AG09309 (cell line): ENCODE data around the gene HIBADH.
A peak's percentile ranks its signal among the peaks of the same experiment; 100 is the strongest.

Experiments used
- DNase-seq: peaks from one replicate; pipeline ENCODE4 v3.0.0-alpha.2; 2010; ENCODE audit warnings: low read depth
- H3K4me3 ChIP-seq: 2 replicates; pipeline ENCODE4 v1.5.1; 2011; ENCODE audit warnings: mild to moderate bottlenecking, low read depth, low read length, moderate library complexity; ENCODE audit not compliant: control insufficient read depth
- TF ChIP-seq, protein P1 (sequence below): IDR thresholded peaks from 2 replicates; pipeline ENCODE4 v1.5.1; 2011; ENCODE audit warnings: mild to moderate bottlenecking, low read depth, low read length, inconsistent platforms; ENCODE audit not compliant: insufficient read depth, control insufficient read depth; ENCODE audit errors: missing control alignments

HIBADH gene

DNA sequence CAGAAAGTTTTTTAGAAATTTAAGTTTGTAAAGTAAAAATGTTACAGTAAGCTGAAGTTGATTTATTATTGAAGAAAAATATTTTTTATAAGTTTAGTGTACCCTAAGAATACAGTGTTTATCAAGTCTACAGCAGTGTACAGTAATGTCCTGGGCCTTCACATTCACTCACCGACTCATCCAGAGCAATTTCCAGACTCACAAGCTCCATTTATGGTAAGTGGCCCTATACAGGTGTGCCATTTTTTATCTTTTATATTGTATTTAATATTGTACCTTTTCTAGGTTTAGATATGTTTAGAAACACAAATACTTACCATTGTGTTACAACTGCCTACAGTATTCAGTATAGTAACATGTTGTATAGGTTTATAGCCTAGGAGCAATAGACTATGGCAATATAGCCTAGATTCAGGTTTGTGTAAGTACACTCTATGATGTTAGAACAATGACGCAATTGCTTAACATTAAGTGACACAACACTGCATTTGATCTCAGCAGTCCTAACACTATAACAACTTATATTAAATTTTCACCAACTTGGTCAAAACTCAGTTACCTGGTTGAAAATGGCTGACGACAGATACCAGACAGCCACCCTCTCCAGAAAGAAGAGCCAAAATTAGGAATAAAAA is 45.7 kb downstream of the HIBADH start:
- H3K4me3 ChIP-seq = no peak overlapping the region
- TF ChIP-seq, protein P1, sequence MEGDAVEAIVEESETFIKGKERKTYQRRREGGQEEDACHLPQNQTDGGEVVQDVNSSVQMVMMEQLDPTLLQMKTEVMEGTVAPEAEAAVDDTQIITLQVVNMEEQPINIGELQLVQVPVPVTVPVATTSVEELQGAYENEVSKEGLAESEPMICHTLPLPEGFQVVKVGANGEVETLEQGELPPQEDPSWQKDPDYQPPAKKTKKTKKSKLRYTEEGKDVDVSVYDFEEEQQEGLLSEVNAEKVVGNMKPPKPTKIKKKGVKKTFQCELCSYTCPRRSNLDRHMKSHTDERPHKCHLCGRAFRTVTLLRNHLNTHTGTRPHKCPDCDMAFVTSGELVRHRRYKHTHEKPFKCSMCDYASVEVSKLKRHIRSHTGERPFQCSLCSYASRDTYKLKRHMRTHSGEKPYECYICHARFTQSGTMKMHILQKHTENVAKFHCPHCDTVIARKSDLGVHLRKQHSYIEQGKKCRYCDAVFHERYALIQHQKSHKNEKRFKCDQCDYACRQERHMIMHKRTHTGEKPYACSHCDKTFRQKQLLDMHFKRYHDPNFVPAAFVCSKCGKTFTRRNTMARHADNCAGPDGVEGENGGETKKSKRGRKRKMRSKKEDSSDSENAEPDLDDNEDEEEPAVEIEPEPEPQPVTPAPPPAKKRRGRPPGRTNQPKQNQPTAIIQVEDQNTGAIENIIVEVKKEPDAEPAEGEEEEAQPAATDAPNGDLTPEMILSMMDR = no peak
- no peak for DNase-seq

GRCh38 chr7:27616186-27616491 is 46.5 kb downstream of the HIBADH start:
- no peak for DNase-seq
- TF ChIP-seq, protein P1 = no peak
- H3K4me3 ChIP-seq = no peak overlapping the region

DNA sequence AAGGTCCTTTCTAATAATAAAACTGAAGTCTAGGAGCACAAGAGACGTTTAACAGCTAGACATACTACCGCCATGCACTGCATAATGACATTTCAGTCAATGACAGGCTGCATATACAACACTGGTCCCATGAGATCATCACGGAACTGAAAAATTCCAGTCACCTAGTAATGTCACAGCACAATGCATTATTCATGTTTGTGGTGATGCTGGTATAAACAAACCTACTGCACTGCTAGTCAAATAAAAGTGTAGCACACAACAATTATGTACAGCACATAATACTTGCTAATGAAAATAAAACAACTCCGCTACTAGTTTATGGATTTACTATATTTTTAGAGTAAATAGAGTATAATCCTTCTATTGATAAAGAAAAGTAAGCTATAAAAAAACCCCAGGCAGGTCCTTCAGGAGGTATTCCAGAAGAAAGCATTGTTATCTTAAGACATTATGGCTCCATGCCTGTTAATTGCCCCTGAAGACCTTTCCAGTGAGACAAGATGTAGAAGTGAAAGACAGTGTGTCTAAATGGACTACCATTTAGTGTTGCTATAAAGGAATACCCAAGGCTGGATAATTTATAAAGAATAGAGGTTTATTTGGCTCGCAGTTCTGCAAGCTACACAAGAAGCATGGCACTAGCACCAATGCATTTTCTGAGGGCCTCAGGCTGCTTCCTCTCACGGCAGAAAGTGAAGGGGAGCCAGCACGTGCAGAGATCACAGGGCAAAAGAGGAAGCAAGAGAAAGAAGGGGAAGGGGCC is 47.1 kb downstream of the HIBADH start:
- no peak overlapping the region for H3K4me3 ChIP-seq
- TF ChIP-seq, protein P1 = no peak
- no peak for DNase-seq

- TF ChIP-seq, protein P1 = no peak
- no peak for DNase-seq
- no peak overlapping the region for H3K4me3 ChIP-seq
Measured at GRCh38 chr7:27614095-27614494, 48.6 kb downstream of the HIBADH start.

DNA sequence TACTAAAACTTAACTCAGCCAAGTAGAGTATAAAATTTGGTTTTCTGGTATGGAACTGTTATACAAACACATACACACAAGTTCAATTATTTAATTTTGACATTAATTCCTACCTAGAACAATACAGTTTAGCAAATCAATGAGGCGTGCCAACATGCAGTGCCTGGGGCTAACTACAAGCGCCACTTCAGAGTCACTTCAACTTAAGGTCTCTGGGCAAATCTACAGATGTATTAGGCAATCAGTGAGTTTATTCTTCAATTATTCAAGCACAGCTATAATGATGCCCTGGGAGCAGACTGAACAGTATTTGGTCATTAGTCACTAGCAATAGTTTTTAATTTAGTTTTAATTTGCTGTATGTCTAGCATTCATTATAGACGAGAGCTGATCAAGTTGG is 51.6 kb downstream of the HIBADH start:
- peak; percentile 25 for DNase-seq
- TF ChIP-seq, protein P1 = no peak
- H3K4me3 ChIP-seq = no peak overlapping the region

GRCh38 chr7:27608776-27609495 is 53.7 kb downstream of the HIBADH start:
- TF ChIP-seq, protein P1 = no peak
- DNase-seq = no peak
- no peak overlapping the region for H3K4me3 ChIP-seq
